ENCODE results near the gene FAT1. TPM values are rescaled to one million over a fixed set of nuclear protein-coding genes. Genes with fewer than 3 reads are reported as not detected.

FAT1 gene
- total RNA-seq, 2 donors from 2014 or later = 70.3 to 89.5 TPM

DNA sequence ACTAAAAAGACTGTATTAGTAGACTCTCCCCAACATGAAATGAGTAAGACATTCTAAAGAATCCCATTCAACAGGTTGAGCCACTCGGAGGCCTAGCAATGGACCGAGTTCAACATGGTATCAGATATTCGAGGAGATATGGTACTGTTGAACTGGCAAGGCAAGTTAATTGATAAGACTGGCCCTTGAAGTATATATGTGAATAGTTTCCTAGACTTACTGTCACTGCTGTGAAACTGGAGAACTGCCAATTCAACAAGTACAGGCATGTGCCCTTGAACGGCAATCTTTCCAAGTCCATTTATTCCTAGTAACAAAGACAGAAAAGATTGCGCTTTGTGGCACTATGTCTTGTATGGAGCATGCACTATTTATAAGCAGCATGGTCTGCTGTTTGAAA lies 24.4 kb downstream of the FAT1 start:
- no peaks in the 10 kb centered on the region for H3K27me3 ChIP-seq
- no peak for DNase-seq (ENCODE audit: low spot score)
- peaks cover 0 to 65% of the 10 kb centered on the region in 2 donors for H3K4me1 ChIP-seq
- no peak for TF ChIP-seq CTCF (IDR thresholded peaks at IDR 0.05)
- no peaks in the 10 kb centered on the region for H3K36me3 ChIP-seq
- H3K27ac ChIP-seq = peak overlapping the region; percentile 91 to 92
- H3K4me3 ChIP-seq = no peak overlapping the region
- no peaks in the 10 kb centered on the region for H3K9me3 ChIP-seq

DNA sequence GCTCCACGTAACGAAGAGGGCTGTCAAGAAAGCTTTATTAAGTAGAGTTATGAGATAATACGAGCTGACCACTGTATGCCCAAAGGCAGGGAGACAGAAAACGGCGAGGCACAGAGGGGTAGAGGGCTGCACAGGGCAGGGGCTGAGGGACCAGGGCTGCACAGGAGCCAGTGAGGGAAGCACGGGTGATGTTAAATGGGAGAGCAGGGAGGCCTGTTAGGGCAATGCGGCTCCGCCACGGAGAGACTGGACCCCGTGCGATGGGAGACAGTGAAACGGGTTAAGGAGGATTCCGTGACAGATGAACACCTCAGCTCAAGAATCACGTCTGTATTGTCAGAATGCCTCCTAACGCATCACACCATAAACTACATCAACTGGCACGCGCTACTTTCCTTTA lies 25.1 kb downstream of the FAT1 start:
- no peak for DNase-seq (ENCODE audit: low spot score)
- no peak overlapping the region for H3K4me3 ChIP-seq
- peaks cover 0 to 64% of the 10 kb centered on the region in 2 donors for H3K4me1 ChIP-seq
- no peaks in the 10 kb centered on the region for H3K27me3 ChIP-seq
- peak overlapping the region; percentile 91 to 92 for H3K27ac ChIP-seq
- no peaks in the 10 kb centered on the region for H3K36me3 ChIP-seq
- no peaks in the 10 kb centered on the region for H3K9me3 ChIP-seq
- TF ChIP-seq CTCF (IDR thresholded peaks at IDR 0.05) = no peak

DNA sequence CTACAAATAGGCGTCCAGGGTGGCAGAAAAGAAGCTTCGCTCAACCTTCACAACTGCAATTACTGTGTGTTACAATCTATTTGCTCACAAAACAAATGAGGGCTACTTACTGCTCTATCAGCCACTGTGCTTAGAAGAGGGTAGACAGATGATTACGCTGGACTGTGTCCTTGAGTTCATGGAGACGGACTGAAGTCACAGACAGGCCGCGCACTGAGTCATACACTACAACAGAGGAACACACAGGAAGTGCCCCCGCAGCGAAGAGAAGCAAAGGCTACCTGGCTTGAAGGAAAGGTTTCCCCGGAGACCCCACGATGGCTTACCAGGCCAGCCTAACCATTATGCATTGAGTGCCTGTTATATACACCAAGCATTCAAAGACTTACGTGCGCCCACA lies 25.6 kb downstream of the FAT1 start:
- H3K36me3 ChIP-seq = no peaks in the 10 kb centered on the region
- peak overlapping the region; percentile 91 to 92 for H3K27ac ChIP-seq
- peaks cover 0 to 64% of the 10 kb centered on the region in 2 donors for H3K4me1 ChIP-seq
- H3K27me3 ChIP-seq = no peaks in the 10 kb centered on the region
- no peaks in the 10 kb centered on the region for H3K9me3 ChIP-seq
- no peak for DNase-seq (ENCODE audit: low spot score)
- H3K4me3 ChIP-seq = no peak overlapping the region
- no peak for TF ChIP-seq CTCF (IDR thresholded peaks at IDR 0.05)

DNA sequence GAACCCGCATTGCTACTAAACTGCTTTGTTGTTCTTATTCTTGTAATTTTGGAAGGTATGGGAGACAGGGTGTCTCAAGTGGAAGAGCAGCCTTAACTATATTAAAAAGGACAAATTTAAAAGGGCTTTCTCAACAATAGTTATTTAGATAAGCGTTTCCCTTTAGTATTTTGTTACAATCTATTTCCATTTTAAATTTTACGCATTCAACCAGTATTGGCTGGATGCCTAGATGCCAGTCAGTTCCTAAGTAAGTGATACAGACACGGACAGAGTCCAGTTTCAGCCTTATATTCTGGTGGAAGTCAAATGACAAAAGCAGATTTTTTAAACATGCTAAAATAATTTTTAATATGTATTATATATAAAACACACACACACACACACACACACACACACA lies 28.3 kb downstream of the FAT1 start:
- no peaks in the 10 kb centered on the region for H3K36me3 ChIP-seq
- no peaks in the 10 kb centered on the region for H3K27me3 ChIP-seq
- peaks cover 0 to 44% of the 10 kb centered on the region in 2 donors for H3K4me1 ChIP-seq
- H3K4me3 ChIP-seq = no peak overlapping the region
- peak overlapping the region; percentile 79 to 83 for H3K27ac ChIP-seq
- TF ChIP-seq CTCF (IDR thresholded peaks at IDR 0.05) = no peak
- no peaks in the 10 kb centered on the region for H3K9me3 ChIP-seq
- DNase-seq (ENCODE audit: low spot score) = no peak

DNA sequence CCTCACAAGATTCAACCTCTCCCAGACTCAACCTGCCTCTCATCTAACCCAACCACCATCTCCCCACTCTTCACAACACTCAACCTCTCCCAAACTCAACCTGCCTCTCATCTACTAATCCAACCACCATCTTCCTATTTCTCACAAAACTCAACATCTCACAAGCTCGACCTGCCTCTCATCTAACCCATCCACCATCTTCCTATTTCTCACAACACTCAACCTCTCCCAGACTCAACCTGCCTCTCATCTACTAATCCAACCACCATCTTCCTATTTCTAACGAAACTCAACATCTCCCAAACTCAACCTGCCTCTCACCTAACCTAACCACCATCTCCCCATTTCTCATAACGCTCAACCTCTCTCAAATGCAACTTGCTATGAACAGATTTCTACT lies 29.8 kb downstream of the FAT1 start:
- no peaks in the 10 kb centered on the region for H3K36me3 ChIP-seq
- no peak for DNase-seq (ENCODE audit: low spot score)
- peaks cover 0 to 40% of the 10 kb centered on the region in 2 donors for H3K4me1 ChIP-seq
- H3K27ac ChIP-seq = peak overlapping the region; percentile 79 to 83
- H3K27me3 ChIP-seq = no peaks in the 10 kb centered on the region
- no peaks in the 10 kb centered on the region for H3K9me3 ChIP-seq
- no peak overlapping the region for H3K4me3 ChIP-seq
- TF ChIP-seq CTCF (IDR thresholded peaks at IDR 0.05) = no peak

DNA sequence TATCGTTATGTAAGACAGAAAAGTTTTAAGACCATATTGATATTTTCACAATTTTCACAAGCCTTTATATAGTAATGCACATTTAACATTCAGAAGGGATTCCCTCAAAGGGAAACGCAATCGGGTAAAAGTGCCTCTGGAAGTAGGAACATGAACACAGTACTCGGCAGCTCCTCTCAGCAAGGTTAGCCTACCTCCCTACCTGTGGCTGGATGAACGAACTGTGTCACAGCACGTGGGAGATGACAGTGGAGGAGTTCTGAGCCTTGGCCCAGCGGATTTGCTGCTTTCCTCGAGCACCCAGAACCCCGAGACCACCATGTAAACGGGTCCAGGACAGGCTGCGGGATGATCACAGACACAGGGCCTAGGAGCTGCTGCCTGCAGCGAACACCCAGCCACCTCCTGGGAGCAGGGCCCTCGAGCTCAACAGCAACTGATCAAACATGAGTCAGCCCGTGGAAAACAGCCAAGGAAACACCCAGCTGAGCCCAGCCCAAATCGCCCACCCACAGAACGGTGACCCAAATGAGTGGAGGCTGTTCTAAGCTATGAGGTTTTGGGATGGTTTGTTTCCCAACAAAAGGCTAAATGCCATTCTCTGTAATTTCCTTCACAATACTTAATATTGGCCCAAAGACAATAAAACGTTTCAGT lies 30.4 kb downstream of the FAT1 start:
- Histone ChIP-seq H3K9me3 (no peaks in the 10 kb centered on the region), H3K27me3 (no peaks in the 10 kb centered on the region), H3K4me1 (peaks cover 0 to 46% of the 10 kb centered on the region in 2 donors), H3K4me3 (no peak overlapping the region), H3K36me3 (no peaks in the 10 kb centered on the region), H3K27ac (peak overlapping the region; percentile 79 to 83)
- no peak for TF ChIP-seq CTCF (IDR thresholded peaks at IDR 0.05)
- DNase-seq (ENCODE audit: low spot score) = peak; percentile 85
